ENCODE data around the gene TPX2.

GRCh38 chr20:31808481-31808880 lies 69.4 kb downstream of the TPX2 start:
- TF ChIP-seq TCF4 (CRISPR knock-in tag; IDR thresholded peaks at IDR 0.05; ENCODE audit: borderline replicate concordance) (no peak), SNAI2 (CRISPR knock-in tag; IDR thresholded peaks at IDR 0.05) (no peak), CREB5 (CRISPR knock-in tag; IDR thresholded peaks at IDR 0.05; ENCODE audit: low read depth) (no peak), TSHZ2 (CRISPR knock-in tag; IDR thresholded peaks at IDR 0.05) (no peak), OSR1 (CRISPR knock-in tag; IDR thresholded peaks at IDR 0.05) (no peak)
